ENCODE results near the gene LDLRAD4. TPM values are rescaled to one million over a fixed set of nuclear protein-coding genes. Genes with fewer than 3 reads are reported as not detected.

LDLRAD4 gene
- total RNA-seq, 1 experiment from 2014 or later: 3.6 TPM

- intact Hi-C loops (cut with micrococcal nuclease; ENCODE audit: unreplicated experiment): loop anchor here (1.0 to 5.0 kb wide), 2 partner anchors 72 to 244 kb away; no protein-coding TSS in a partner anchor
- peak; percentile 68 for DNase-seq (ENCODE audit: low spot score)
- ChIA-PET CTCF (interaction anchor here (0.5 kb wide), 1 partner anchor 15 kb away, joined by 12 read pairs; no protein-coding TSS in a partner anchor), POLR2A (ENCODE audit: low non-redundant PET) (no interaction called here)
- no peak overlapping the region for H3K4me3 ChIP-seq (ENCODE audit: low read depth, low read length, poor library complexity, severe bottlenecking)
- H3K27me3 ChIP-seq (replicated peaks; ENCODE audit: insufficient read depth, low read depth, low read length, poor library complexity): peaks cover 13% of the 10 kb centered on the region
- H3K9me3 ChIP-seq (ENCODE audit: low read depth, low read length, poor library complexity, severe bottlenecking): no peaks in the 10 kb centered on the region
- TF ChIP-seq EZH2 (IDR thresholded peaks at IDR 0.05; ENCODE audit: borderline replicate concordance, low read depth, low read length, poor library complexity, severe bottlenecking): no peak
- TF ChIP-seq CTCF (conservative IDR thresholded peaks at IDR 0.05; ENCODE audit: low read depth, low read length): peak; percentile 76
- H3K4me1 ChIP-seq (ENCODE audit: insufficient read depth, low read length, poor library complexity, severe bottlenecking): no peaks in the 10 kb centered on the region
- H3K36me3 ChIP-seq (ENCODE audit: insufficient read depth, low read length, poor library complexity, severe bottlenecking): no peaks in the 10 kb centered on the region
- no peak overlapping the region for H3K27ac ChIP-seq (ENCODE audit: low read depth, low read length, poor library complexity, severe bottlenecking)
- BruUV-seq (replicated peaks): no TSS peak
Observed at GRCh38 chr18:13558124-13558523, 339.6 kb downstream of the LDLRAD4 start.

- no TSS peak for BruUV-seq (replicated peaks)
- ChIA-PET CTCF (interaction anchor here (0.5 kb wide), 1 partner anchor 15 kb away, joined by 12 read pairs; no protein-coding TSS in a partner anchor), POLR2A (ENCODE audit: low non-redundant PET) (no interaction called here)
- no peaks in the 10 kb centered on the region for H3K9me3 ChIP-seq (ENCODE audit: low read depth, low read length, poor library complexity, severe bottlenecking)
- no peak for DNase-seq (ENCODE audit: low spot score)
- no peaks in the 10 kb centered on the region for H3K36me3 ChIP-seq (ENCODE audit: insufficient read depth, low read length, poor library complexity, severe bottlenecking)
- TF ChIP-seq EZH2 (IDR thresholded peaks at IDR 0.05; ENCODE audit: borderline replicate concordance, low read depth, low read length, poor library complexity, severe bottlenecking) (no peak), CTCF (conservative IDR thresholded peaks at IDR 0.05; ENCODE audit: low read depth, low read length) (no peak)
- intact Hi-C loops (cut with micrococcal nuclease; ENCODE audit: unreplicated experiment): loop anchor here (1.0 to 5.0 kb wide), 2 partner anchors 72 to 244 kb away; no protein-coding TSS in a partner anchor
- peaks cover 10% of the 10 kb centered on the region for H3K27me3 ChIP-seq (replicated peaks; ENCODE audit: insufficient read depth, low read depth, low read length, poor library complexity)
- no peaks in the 10 kb centered on the region for H3K4me1 ChIP-seq (ENCODE audit: insufficient read depth, low read length, poor library complexity, severe bottlenecking)
- H3K27ac ChIP-seq (ENCODE audit: low read depth, low read length, poor library complexity, severe bottlenecking): no peak overlapping the region
- H3K4me3 ChIP-seq (ENCODE audit: low read depth, low read length, poor library complexity, severe bottlenecking): no peak overlapping the region
Observed at GRCh38 chr18:13558790-13559189, 340.2 kb downstream of the LDLRAD4 start.

- Histone ChIP-seq H3K9me3 (ENCODE audit: low read depth, low read length, poor library complexity, severe bottlenecking) (no peaks in the 10 kb centered on the region), H3K4me3 (ENCODE audit: low read depth, low read length, poor library complexity, severe bottlenecking) (no peak overlapping the region), H3K27ac (ENCODE audit: low read depth, low read length, poor library complexity, severe bottlenecking) (no peak overlapping the region), H3K36me3 (ENCODE audit: insufficient read depth, low read length, poor library complexity, severe bottlenecking) (no peaks in the 10 kb centered on the region), H3K4me1 (ENCODE audit: insufficient read depth, low read length, poor library complexity, severe bottlenecking) (no peaks in the 10 kb centered on the region), H3K27me3 (replicated peaks; ENCODE audit: insufficient read depth, low read depth, low read length, poor library complexity) (peaks cover 8% of the 10 kb centered on the region)
- BruUV-seq (replicated peaks): no TSS peak
- intact Hi-C loops (cut with micrococcal nuclease; ENCODE audit: unreplicated experiment): loop anchor here (5.0 kb wide), 1 partner anchor 243 kb away; no protein-coding TSS in a partner anchor
- no peak for TF ChIP-seq CTCF (conservative IDR thresholded peaks at IDR 0.05; ENCODE audit: low read depth, low read length)
- TF ChIP-seq EZH2 (IDR thresholded peaks at IDR 0.05; ENCODE audit: borderline replicate concordance, low read depth, low read length, poor library complexity, severe bottlenecking): no peak
- ChIA-PET CTCF (no interaction called here), POLR2A (ENCODE audit: low non-redundant PET) (no interaction called here)
- no peak for DNase-seq (ENCODE audit: low spot score)
Observed at GRCh38 chr18:13559754-13560153, 341.2 kb downstream of the LDLRAD4 start.

Measured in A673 (cell line).